Mesenchymal stem cell (in vitro differentiated cells and primary cell): Measurements from ENCODE around the gene ZBTB47.
A peak's percentile ranks its signal among the peaks of the same experiment; 100 is the strongest.

Experiments
- DNase-seq: peaks from one replicate; pipeline ENCODE4 v3.0.0-alpha.2; 2013
- H2AFZ ChIP-seq: one replicate; pipeline ENCODE4 v1.6.1; 2013; ENCODE audit warnings: low read depth, mild to moderate bottlenecking, control low read depth, inconsistent platforms, low read length, moderate library complexity
- H2AK5ac ChIP-seq: 2 replicates; pipeline ENCODE4 v1.6.1; 2013; ENCODE audit warnings: low read length, moderate library complexity, mild to moderate bottlenecking, inconsistent platforms; ENCODE audit not compliant: severe bottlenecking
- H2BK120ac ChIP-seq: one replicate; pipeline ENCODE4 v1.6.1; 2013; ENCODE audit warnings: low read depth, mild to moderate bottlenecking, inconsistent platforms, low read length, moderate library complexity
- H2BK12ac ChIP-seq, 2 experiments: one replicate each; pipeline ENCODE4 v1.6.1; 2013; ENCODE audit warnings: inconsistent platforms in 2 of 2, low read length in 2 of 2, mild to moderate bottlenecking in 2 of 2, moderate library complexity in 2 of 2, control low read depth in 1 of 2
- H2BK15ac ChIP-seq: one replicate; pipeline ENCODE4 v1.6.1; 2013; ENCODE audit warnings: mild to moderate bottlenecking, low read depth, inconsistent platforms; ENCODE audit not compliant: poor library complexity, severe bottlenecking
- H2BK5ac ChIP-seq: 2 replicates; pipeline ENCODE4 v1.6.1; 2013; ENCODE audit warnings: low read depth, mild to moderate bottlenecking, low read length, control low read depth, inconsistent platforms; ENCODE audit not compliant: poor library complexity, severe bottlenecking
- H3K14ac ChIP-seq, 2 experiments: one replicate each; pipeline ENCODE4 v1.6.1; 2013; ENCODE audit warnings: inconsistent platforms in 2 of 2, low read length in 2 of 2, control low read depth in 1 of 2, mild to moderate bottlenecking in 1 of 2, moderate library complexity in 1 of 2
- H3K18ac ChIP-seq, 2 experiments: one replicate each; pipeline ENCODE4 v1.6.1; 2013; ENCODE audit warnings: inconsistent platforms in 2 of 2, low read length in 2 of 2, control low read depth in 1 of 2, low read depth in 1 of 2, mild to moderate bottlenecking in 1 of 2
- H3K23ac ChIP-seq, 2 experiments: one replicate each; pipeline ENCODE4 v1.6.1; 2013; ENCODE audit warnings: inconsistent platforms in 2 of 2, low read length in 2 of 2, mild to moderate bottlenecking in 2 of 2, moderate library complexity in 2 of 2, control low read depth in 1 of 2
- H3K27ac ChIP-seq: 2 replicates; pipeline ENCODE4 v1.5.1; 2013; ENCODE audit warnings: mild to moderate bottlenecking, moderate library complexity, low read length, control low read depth, inconsistent platforms; ENCODE audit not compliant: poor library complexity, severe bottlenecking
- H3K27me3 ChIP-seq, 2 experiments: 2 replicates each; pipeline versions ENCODE4 v1.6.1 to v1.7.0; 2013; ENCODE audit warnings: low read length in 2 of 2, mild to moderate bottlenecking in 2 of 2, moderate library complexity in 2 of 2, control low read depth in 1 of 2, inconsistent platforms in 1 of 2; ENCODE audit not compliant: control insufficient read depth in 1 of 2, insufficient read depth in 1 of 2
- H3K36me3 ChIP-seq, 2 experiments: 2 replicates each; pipeline versions ENCODE4 v1.6.1 to v1.7.0; 2013; ENCODE audit warnings: low read length in 2 of 2, control low read depth in 1 of 2, inconsistent platforms in 1 of 2, low read depth in 1 of 2, mild to moderate bottlenecking in 1 of 2; ENCODE audit not compliant: insufficient read depth in 2 of 2, control insufficient read depth in 1 of 2
- H3K4ac ChIP-seq, 2 experiments: one replicate each; pipeline ENCODE4 v1.6.1; 2013; ENCODE audit warnings: inconsistent platforms in 2 of 2, low read length in 2 of 2, mild to moderate bottlenecking in 2 of 2, moderate library complexity in 2 of 2, control low read depth in 1 of 2, low read depth in 1 of 2
- H3K4me1 ChIP-seq: 2 replicates; pipeline ENCODE4 v1.6.1; 2013; ENCODE audit warnings: low read depth, low read length, control low read depth; ENCODE audit not compliant: control insufficient read depth, insufficient read depth
- H3K4me2 ChIP-seq: 2 replicates; pipeline ENCODE4 v1.6.1; 2013; ENCODE audit warnings: low read length, mild to moderate bottlenecking, inconsistent platforms; ENCODE audit not compliant: poor library complexity, severe bottlenecking
- H3K4me3 ChIP-seq, 2 experiments: 2 replicates each; pipeline versions ENCODE4 v1.5.1 to v1.7.0; 2013; ENCODE audit warnings: low read length in 2 of 2, mild to moderate bottlenecking in 2 of 2, control low read depth in 1 of 2, low read depth in 1 of 2; ENCODE audit not compliant: insufficient read depth in 1 of 2
- H3K79me1 ChIP-seq: replicated peaks from 2 replicates; pipeline ENCODE4 v1.6.1; 2013; ENCODE audit warnings: mild to moderate bottlenecking, control low read depth, low read length, inconsistent platforms; ENCODE audit not compliant: poor library complexity, severe bottlenecking
- H3K9ac ChIP-seq: 2 replicates; pipeline ENCODE4 v1.7.0; 2013; ENCODE audit warnings: mild to moderate bottlenecking, low read length, moderate library complexity
- H3K9me3 ChIP-seq: 2 replicates; pipeline ENCODE4 v1.7.0; 2013; ENCODE audit warnings: mild to moderate bottlenecking, low read length; ENCODE audit not compliant: control insufficient read depth
- H4K8ac ChIP-seq: one replicate; pipeline ENCODE4 v1.6.1; 2013; ENCODE audit warnings: inconsistent platforms, mild to moderate bottlenecking, low read length, moderate library complexity
- H4K91ac ChIP-seq: one replicate; pipeline ENCODE4 v1.6.1; 2013; ENCODE audit warnings: mild to moderate bottlenecking, low read length, inconsistent platforms
- WGBS: methylation state at CpG from one replicate; pipeline ENCODE4 v1.1.7; 2013; ENCODE audit warnings: mixed read lengths; 5-methylcytosine and 5-hydroxymethylcytosine counted together

Gene ZBTB47

DNA sequence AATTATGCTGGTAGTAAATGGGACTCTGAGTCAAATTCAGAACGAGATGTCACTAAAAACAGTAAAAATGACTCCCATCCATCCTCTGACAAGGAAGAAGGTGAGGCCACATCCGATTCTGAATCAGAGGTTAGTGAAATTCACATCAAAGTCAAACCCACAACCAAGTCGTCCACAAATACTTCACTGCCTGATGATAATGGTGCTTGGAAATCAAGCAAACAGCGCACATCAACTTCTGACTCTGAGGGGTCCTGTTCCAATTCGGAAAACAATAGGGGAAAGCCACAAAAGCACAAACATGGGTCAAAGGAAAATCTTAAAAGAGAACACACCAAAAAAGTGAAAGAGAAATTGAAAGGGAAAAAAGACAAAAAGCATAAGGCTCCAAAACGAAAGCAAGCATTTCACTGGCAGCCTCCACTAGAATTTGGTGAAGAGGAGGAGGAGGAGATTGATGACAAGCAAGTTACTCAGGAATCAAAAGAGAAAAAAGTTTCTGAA, 15.1 kb upstream of the ZBTB47 start:
- Histone ChIP-seq H2BK15ac (no peak overlapping the region), H3K4ac (no peak overlapping the region), H3K18ac (no peak overlapping the region), H3K36me3 (peaks cover 21 to 96% of the 10 kb centered on the region in 2 experiments), H2BK5ac (no peak overlapping the region), H2AK5ac (no peak overlapping the region), H3K27ac (no peak overlapping the region), H3K4me2 (no peak overlapping the region), H3K4me1 (peaks cover 2% of the 10 kb centered on the region), H4K91ac (no peak overlapping the region), H3K9ac (peak overlapping the region; percentile 45), H3K4me3 (peak overlapping the region in 1 of 2 experiments; percentile 50), H3K9me3 (no peaks in the 10 kb centered on the region), H2BK12ac (no peak overlapping the region), H2BK120ac (no peak overlapping the region), H3K79me1 (peaks cover 15% of the 10 kb centered on the region), H4K8ac (no peak overlapping the region), H2AFZ (no peak overlapping the region), H3K23ac (no peak overlapping the region), H3K27me3 (no peaks in the 10 kb centered on the region), H3K14ac (no peak overlapping the region)
- 99% methylated on average over 6 of the region's 6 CpGs for WGBS
- no peak for DNase-seq

DNA sequence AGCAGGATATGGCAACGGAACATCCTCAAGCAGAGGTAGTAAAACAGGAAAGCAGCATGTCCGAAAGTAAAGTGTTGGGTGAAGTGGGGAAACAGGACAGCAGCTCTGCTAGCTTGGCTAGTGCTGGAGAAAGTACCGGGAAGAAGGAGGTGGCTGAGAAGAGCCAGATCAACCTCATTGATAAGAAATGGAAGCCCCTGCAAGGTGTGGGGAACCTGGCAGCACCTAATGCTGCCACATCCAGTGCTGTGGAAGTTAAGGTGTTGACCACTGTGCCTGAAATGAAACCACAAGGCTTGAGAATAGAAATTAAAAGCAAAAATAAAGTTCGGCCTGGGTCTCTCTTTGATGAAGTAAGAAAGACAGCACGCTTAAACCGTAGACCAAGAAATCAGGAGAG, 14.3 kb upstream of the ZBTB47 start:
- Histone ChIP-seq H3K4me3 (no peak overlapping the region), H3K9me3 (no peaks in the 10 kb centered on the region), H3K4me2 (no peak overlapping the region), H4K8ac (no peak overlapping the region), H3K14ac (no peak overlapping the region), H2AFZ (no peak overlapping the region), H3K9ac (peak overlapping the region; percentile 45), H2BK12ac (no peak overlapping the region), H3K23ac (no peak overlapping the region), H2BK15ac (no peak overlapping the region), H2AK5ac (no peak overlapping the region), H3K27ac (no peak overlapping the region), H3K27me3 (no peaks in the 10 kb centered on the region), H3K18ac (no peak overlapping the region), H3K36me3 (peaks cover 25 to 96% of the 10 kb centered on the region in 2 experiments), H3K4ac (no peak overlapping the region), H3K4me1 (peaks cover 2% of the 10 kb centered on the region), H2BK5ac (no peak overlapping the region), H4K91ac (no peak overlapping the region), H2BK120ac (no peak overlapping the region), H3K79me1 (peaks cover 16% of the 10 kb centered on the region)
- WGBS: 96% methylated on average over 6 of the region's 6 CpGs
- no peak for DNase-seq

DNA sequence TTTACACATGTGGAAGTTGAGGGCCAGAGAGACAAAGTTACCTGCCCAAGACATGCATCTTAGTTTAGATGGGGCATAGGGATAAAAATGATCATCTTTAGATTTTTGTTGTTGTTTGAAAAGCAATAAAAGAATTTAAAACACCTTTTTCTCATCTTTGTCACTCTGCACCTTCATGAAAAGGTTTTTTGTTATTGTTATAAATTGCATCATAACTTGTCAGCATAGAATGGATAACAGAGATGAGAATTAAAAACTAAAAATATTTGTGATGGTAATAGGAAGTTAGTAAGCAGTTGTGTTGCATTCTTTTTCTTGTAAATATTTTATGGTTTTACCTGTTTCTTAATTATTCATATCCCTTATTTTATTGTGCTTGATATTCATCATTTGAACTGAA, 13.4 kb upstream of the ZBTB47 start:
- no peak overlapping the region for H2AK5ac ChIP-seq
- H2BK120ac ChIP-seq: no peak overlapping the region
- no peak overlapping the region for H3K23ac ChIP-seq
- H3K36me3 ChIP-seq: peaks cover 32 to 96% of the 10 kb centered on the region in 2 experiments
- H3K4me2 ChIP-seq: no peak overlapping the region
- H3K4ac ChIP-seq: no peak overlapping the region
- no peak overlapping the region for H3K9ac ChIP-seq
- no peak overlapping the region for H3K14ac ChIP-seq
- no peaks in the 10 kb centered on the region for H3K27me3 ChIP-seq
- no peak overlapping the region for H4K8ac ChIP-seq
- no peak overlapping the region for H3K4me3 ChIP-seq
- no peak overlapping the region for H2BK15ac ChIP-seq
- H3K18ac ChIP-seq: no peak overlapping the region
- no peaks in the 10 kb centered on the region for H3K9me3 ChIP-seq
- no peak overlapping the region for H2BK5ac ChIP-seq
- no peak overlapping the region for H2BK12ac ChIP-seq
- no peak overlapping the region for H2AFZ ChIP-seq
- DNase-seq: no peak
- no peak overlapping the region for H4K91ac ChIP-seq
- peaks cover 2% of the 10 kb centered on the region for H3K4me1 ChIP-seq
- peaks cover 23% of the 10 kb centered on the region for H3K79me1 ChIP-seq
- H3K27ac ChIP-seq: no peak overlapping the region

DNA sequence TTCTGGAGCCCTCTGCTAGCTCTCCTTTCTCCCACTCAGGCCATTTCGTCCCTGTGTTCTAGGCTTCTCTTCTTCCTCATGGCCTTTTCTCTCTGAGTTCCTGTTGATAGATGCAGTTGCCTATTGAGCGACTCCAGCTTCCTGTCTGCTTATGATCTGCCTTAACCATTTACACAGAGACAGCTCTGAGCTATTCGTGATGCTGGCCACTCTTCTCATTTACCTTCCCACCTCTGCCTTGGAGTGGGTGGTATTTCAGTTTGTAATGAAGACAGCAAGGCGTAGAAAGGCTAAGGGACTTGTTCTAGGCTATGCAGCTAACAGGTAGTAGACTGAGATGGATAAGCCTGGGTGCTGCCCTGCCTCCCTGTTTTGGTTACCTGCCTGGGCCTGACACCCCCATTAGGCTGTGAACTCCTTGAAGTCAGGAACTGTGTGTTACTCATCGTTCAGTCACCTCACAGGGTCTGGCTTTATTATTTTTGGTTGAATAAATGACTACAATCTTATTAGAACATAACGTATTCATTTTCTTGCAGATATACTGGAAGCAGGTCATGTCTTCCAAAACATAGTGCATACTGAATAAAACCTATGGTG, 12.6 kb upstream of the ZBTB47 start:
- peaks cover 33 to 98% of the 10 kb centered on the region in 2 experiments for H3K36me3 ChIP-seq
- no peak overlapping the region for H3K27ac ChIP-seq

More for the DNA sequence above, 12.6 kb upstream of the ZBTB47 start:
- H2BK15ac ChIP-seq: no peak overlapping the region
- H2AK5ac ChIP-seq: no peak overlapping the region
- H3K4me1 ChIP-seq: peaks cover 2% of the 10 kb centered on the region
- no peak overlapping the region for H3K14ac ChIP-seq
- peaks cover 26% of the 10 kb centered on the region for H3K79me1 ChIP-seq
- no peak overlapping the region for H4K8ac ChIP-seq
- H3K4me2 ChIP-seq: no peak overlapping the region
- no peak overlapping the region for H2BK12ac ChIP-seq
- no peak overlapping the region for H3K4ac ChIP-seq
- no peak overlapping the region for H3K23ac ChIP-seq
- 80% methylated on average over 3 of the region's 6 CpGs for WGBS
- H2BK120ac ChIP-seq: no peak overlapping the region
- no peak overlapping the region for H3K18ac ChIP-seq
- no peaks in the 10 kb centered on the region for H3K27me3 ChIP-seq
- no peak overlapping the region for H3K9ac ChIP-seq
- no peaks in the 10 kb centered on the region for H3K9me3 ChIP-seq
- H2BK5ac ChIP-seq: no peak overlapping the region
- H3K4me3 ChIP-seq: no peak overlapping the region
- no peak overlapping the region for H2AFZ ChIP-seq
- DNase-seq: no peak
- no peak overlapping the region for H4K91ac ChIP-seq
